Lung (tissue), 12 donors: ENCODE measurements around the gene MOGAT2. TPM values are rescaled to one million over a fixed set of nuclear protein-coding genes. Genes with fewer than 3 reads are reported as not detected.

Experiments used
- ATAC-seq: fragments of 200-7000 bp; cut with Tn5 transposase; one replicate; pipeline ENCODE4 v1.9.1; 2020; ENCODE audit warnings: moderate number of reproducible peaks; ENCODE audit not compliant: insufficient read depth, low FRiP score
- DNase-seq, 3 donors: peaks; one replicate each; pipeline ENCODE4 v3.0.0-alpha.2; 2013 to 2017
- H3K27ac ChIP-seq, 2 donors: one replicate each; pipeline ENCODE4 v1.5.1; 2013; ENCODE audit warnings: mild to moderate bottlenecking in 2 of 2, moderate library complexity in 2 of 2, control low read depth in 1 of 2, inconsistent platforms in 1 of 2, low read depth in 1 of 2, low read length in 1 of 2
- H3K27me3 ChIP-seq, 3 donors: one replicate each; pipeline ENCODE4 v1.5.1; 2013; ENCODE audit warnings: low read length in 2 of 3; ENCODE audit not compliant: control insufficient read depth in 3 of 3, insufficient read depth in 3 of 3
- H3K36me3 ChIP-seq, 4 donors: one replicate each; pipeline ENCODE4 v1.5.1; 2013; ENCODE audit warnings: low read length in 4 of 4, mild to moderate bottlenecking in 1 of 4, moderate library complexity in 1 of 4; ENCODE audit not compliant: control insufficient read depth in 4 of 4, insufficient read depth in 4 of 4
- H3K4me1 ChIP-seq, 5 donors: one replicate each; pipeline ENCODE4 v1.5.1; 2013; ENCODE audit warnings: low read length in 5 of 5, mild to moderate bottlenecking in 2 of 5, moderate library complexity in 1 of 5; ENCODE audit not compliant: control insufficient read depth in 5 of 5, insufficient read depth in 5 of 5
- H3K4me3 ChIP-seq: one replicate; pipeline ENCODE4 v1.5.1; 2013; ENCODE audit warnings: mild to moderate bottlenecking, control low read depth, moderate library complexity
- H3K9ac ChIP-seq, 2 donors: one replicate each; pipeline ENCODE4 v1.5.1; 2013; ENCODE audit warnings: low read length in 2 of 2, control low read depth in 1 of 2; ENCODE audit not compliant: insufficient read depth in 1 of 2
- H3K9me3 ChIP-seq, 4 donors: one replicate each; pipeline ENCODE4 v1.5.1; 2013; ENCODE audit warnings: low read length in 3 of 4, mild to moderate bottlenecking in 1 of 4, moderate library complexity in 1 of 4; ENCODE audit not compliant: control insufficient read depth in 4 of 4, insufficient read depth in 3 of 4
- WGBS, 2 donors: extraction: QIAGEN DNeasy Blood & Tissue Kit; methylation state at CpG; one replicate each; pipeline ENCODE4 v1.1.7; 2013; 5-methylcytosine and 5-hydroxymethylcytosine counted together
- polyA plus RNA-seq, 2 donors: library from polyadenylated mRNA; stranded (reverse); fragments of 200-250 nt; gene quantifications; one replicate each; pipeline ENCODE4 v1.2.1, GENCODE V29; 2013
- total RNA-seq, 2 donors: library from RNA; depleted of rRNA in 1 of 2; stranded (reverse); fragments of >200 nt in 1 of 2; gene quantifications; one replicate each; pipeline ENCODE4 v1.2.1, GENCODE V29; 2014 to 2021
- TF ChIP-seq, protein P1 (sequence below): IDR thresholded peaks from 2 replicates; pipeline ENCODE4 v1.5.1; 2012; ENCODE audit warnings: mild to moderate bottlenecking; ENCODE audit errors: control extremely low read depth, extremely low read depth
- donor health status: control.
- donor health status: control.
- donor health status: Bipolar disorder and iron deficiency.
- donor health status: healthy.
- donor health status: DM: yes; HTN: yes; CAD: no.

MOGAT2 gene
- total and polyA plus RNA-seq, 4 donors = 0.06 to 0.09 TPM; not detected in 2

DNA sequence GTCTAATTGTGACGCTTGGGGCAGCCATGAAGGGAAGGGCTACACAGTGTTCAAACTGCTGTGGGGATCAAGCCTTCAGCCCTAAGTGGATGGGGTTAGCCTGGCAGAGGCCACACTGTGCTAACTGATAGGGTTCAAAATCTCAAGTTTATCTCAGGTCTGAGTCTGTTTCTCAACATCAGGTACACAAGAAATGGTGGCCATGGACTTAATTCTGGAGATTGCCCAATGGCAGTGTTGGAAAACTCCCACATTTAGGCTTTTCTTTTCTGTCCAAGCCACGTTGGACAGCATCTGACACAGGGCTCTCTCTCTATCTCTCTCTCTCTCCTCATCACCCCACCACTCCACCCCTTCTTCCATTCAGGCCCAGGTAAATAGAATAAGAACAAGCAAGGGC lies 40.0 kb downstream of the MOGAT2 start:
- no peaks in the 10 kb centered on the region for H3K4me1 ChIP-seq
- no peak overlapping the region for H3K4me3 ChIP-seq
- no peak for DNase-seq
- no peak for ATAC-seq
- 84 to 91% methylated on average over 2 of the region's 2 CpGs for WGBS, 2 donors
- no peaks in the 10 kb centered on the region for H3K9me3 ChIP-seq
- no peak overlapping the region for H3K9ac ChIP-seq
- H3K27me3 ChIP-seq = no peaks in the 10 kb centered on the region
- H3K27ac ChIP-seq = no peak overlapping the region
- H3K36me3 ChIP-seq = no peaks in the 10 kb centered on the region
- TF ChIP-seq, protein P1, sequence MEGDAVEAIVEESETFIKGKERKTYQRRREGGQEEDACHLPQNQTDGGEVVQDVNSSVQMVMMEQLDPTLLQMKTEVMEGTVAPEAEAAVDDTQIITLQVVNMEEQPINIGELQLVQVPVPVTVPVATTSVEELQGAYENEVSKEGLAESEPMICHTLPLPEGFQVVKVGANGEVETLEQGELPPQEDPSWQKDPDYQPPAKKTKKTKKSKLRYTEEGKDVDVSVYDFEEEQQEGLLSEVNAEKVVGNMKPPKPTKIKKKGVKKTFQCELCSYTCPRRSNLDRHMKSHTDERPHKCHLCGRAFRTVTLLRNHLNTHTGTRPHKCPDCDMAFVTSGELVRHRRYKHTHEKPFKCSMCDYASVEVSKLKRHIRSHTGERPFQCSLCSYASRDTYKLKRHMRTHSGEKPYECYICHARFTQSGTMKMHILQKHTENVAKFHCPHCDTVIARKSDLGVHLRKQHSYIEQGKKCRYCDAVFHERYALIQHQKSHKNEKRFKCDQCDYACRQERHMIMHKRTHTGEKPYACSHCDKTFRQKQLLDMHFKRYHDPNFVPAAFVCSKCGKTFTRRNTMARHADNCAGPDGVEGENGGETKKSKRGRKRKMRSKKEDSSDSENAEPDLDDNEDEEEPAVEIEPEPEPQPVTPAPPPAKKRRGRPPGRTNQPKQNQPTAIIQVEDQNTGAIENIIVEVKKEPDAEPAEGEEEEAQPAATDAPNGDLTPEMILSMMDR = no peak

DNA sequence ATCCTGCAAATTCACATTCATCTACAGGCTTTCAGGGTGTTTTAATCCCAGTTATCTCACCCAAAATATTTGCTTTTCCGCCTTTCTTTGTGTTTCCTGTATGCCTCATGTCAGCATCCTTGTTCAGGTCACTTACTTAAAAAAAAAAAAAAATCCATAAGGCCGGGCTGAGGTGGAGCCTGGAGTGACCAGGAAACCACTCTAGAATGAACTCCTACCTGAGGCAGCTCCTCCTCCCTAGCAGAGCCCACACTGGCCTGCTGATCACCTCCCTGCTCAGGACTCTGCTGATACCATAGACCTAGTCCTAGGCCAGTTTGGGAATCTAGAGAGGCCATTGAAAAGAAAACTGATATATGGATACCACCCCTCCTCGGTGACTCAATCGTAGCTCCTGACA lies 42.2 kb downstream of the MOGAT2 start:
- H3K27me3 ChIP-seq = no peaks in the 10 kb centered on the region
- H3K4me1 ChIP-seq = peaks cover 0 to 4% (median 0%) of the 10 kb centered on the region in 5 donors
- DNase-seq (no peak), ATAC-seq (no peak)
- no peak overlapping the region for H3K9ac ChIP-seq
- 84 to 89% methylated on average over 4 of the region's 4 CpGs for WGBS, 2 donors
- TF ChIP-seq, protein P1 = no peak
- no peaks in the 10 kb centered on the region for H3K36me3 ChIP-seq
- H3K27ac ChIP-seq = no peak overlapping the region
- H3K9me3 ChIP-seq = no peaks in the 10 kb centered on the region
- H3K4me3 ChIP-seq = no peak overlapping the region

DNA sequence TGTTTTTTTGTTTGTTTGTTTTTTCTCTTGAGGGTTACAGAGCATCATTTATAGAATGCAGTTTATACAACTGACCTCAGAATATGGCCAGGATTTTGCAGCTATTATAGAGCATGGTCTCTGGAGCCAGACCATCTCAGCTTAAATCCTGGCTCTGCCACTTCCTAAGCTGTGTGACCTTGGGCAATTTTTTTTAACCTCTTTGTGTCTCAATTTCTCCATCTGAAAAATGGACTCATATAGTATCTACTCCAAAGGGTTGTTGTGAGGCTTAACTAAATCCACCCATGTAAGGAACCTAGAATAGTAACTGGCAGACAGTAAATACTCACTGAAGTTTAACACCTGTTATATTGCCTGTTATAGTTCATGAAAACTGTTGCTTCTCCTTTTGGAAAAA lies 42.6 kb downstream of the MOGAT2 start:
- peaks cover 0 to 4% (median 0%) of the 10 kb centered on the region in 5 donors for H3K4me1 ChIP-seq
- H3K27ac ChIP-seq = no peak overlapping the region
- no peak overlapping the region for H3K4me3 ChIP-seq
- TF ChIP-seq, protein P1 = no peak
- H3K27me3 ChIP-seq = no peaks in the 10 kb centered on the region
- no peaks in the 10 kb centered on the region for H3K36me3 ChIP-seq
- no peaks in the 10 kb centered on the region for H3K9me3 ChIP-seq
- DNase-seq (no peak), ATAC-seq (no peak)
- H3K9ac ChIP-seq = no peak overlapping the region
